Cerebellar nuclear complex (tissue), 1 donor: ENCODE data around the gene HSD3B1.
"Not testable (repeated sequence)": the region's sequence is repeated elsewhere in the genome, so short reads cannot be mapped to it uniquely, and the experiment has no call there.

Experiments
- DNase-seq, 2 experiments: peaks; one replicate each; lab custom pipeline; 2025; lab: John Stamatoyannopoulos, UW

HSD3B1 gene

GRCh38 chr1:119490925-119491324 lies 16.1 kb upstream of the HSD3B1 start:
- no peak for DNase-seq

- no peak for DNase-seq
These were observed 14.2 kb upstream of the HSD3B1 start for GRCh38 chr1:119492763-119493162.

GRCh38 chr1:119504831-119505230 lies 2.2 kb upstream of the HSD3B1 start:
- DNase-seq: no peak

DNA sequence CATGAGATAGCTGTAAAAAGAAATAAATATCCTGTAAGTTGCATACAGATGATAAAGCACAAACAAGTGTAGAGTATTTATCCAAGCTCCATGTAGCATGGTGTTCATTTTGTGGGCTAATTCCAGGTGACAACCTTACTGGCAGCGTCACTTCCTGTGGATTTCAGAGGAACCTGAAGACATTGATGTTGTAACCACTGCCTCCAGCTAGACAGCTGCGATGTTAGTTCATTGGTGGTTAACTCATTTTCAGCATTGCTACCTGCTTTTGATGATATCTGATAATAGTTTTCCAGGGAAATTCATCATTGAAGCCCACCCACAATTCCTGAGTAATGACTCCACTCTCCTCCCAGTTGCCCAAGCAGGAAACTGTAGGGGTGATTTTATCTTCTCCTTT lies 3.0 kb downstream of the HSD3B1 start:
- DNase-seq: no peak

GRCh38 chr1:119515221-119515620 lies 8.2 kb downstream of the HSD3B1 start:
- no peak for DNase-seq

GRCh38 chr1:119516247-119516646 lies 9.2 kb downstream of the HSD3B1 start:
- no peak for DNase-seq

DNA sequence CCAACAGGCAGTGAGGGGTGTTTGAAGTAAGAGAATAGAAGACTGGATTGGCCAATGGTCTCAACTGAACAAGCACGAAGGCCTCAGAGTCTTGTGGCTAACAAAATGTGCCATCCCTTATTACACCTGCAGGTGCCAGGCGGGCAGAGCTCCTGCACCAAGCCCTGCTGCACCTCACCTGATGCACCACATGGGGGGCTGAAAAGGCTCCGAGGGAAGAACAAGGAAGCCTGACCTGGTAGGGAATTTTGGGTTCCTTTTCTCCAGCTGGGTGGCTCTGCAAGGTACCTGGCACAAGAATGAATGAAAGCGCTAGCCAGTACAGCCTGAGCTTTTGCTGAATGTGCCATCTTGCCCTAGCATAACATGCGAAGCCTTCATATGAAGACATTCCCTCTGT lies 9.7 kb downstream of the HSD3B1 start:
- no peak for DNase-seq

GRCh38 chr1:119517667-119518066 lies 10.7 kb downstream of the HSD3B1 start:
- not testable (repeated sequence) for DNase-seq

GRCh38 chr1:119531606-119532323 lies 24.8 kb downstream of the HSD3B1 start:
- DNase-seq: no peak

DNA sequence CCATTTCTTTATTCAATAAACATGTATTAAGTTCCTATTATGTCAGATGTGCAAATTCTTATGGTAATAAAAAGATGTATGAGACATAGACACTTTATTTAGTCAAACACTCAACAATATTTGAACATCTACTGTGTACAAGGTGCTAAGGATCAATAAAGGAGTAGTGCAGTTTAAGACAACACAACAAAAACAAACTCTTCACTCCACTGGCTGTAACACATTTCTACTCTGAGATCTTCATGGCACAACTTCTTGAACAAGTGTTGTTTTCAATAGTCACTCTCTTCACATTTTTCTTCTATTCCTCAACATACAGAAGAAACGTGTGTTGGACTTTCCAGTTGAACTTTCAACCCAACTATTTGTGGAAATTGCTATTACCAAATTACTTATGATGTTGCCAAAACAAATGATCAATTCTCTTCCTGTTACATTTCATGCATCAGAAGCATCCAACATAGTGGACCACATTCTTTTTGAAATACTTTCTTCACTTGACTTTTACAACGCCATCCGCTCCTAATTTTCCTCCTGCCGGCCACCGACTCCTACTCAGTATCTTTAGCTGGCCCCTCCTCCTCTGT lies 25.4 kb downstream of the HSD3B1 start:
- no peak for DNase-seq

- DNase-seq: no peak
These were observed 28.4 kb downstream of the HSD3B1 start for GRCh38 chr1:119535381-119535780.

- no peak for DNase-seq
These were observed 31.0 kb downstream of the HSD3B1 start for GRCh38 chr1:119537966-119538365.

- no peak for DNase-seq
These were observed 32.6 kb downstream of the HSD3B1 start for GRCh38 chr1:119539636-119540035.

DNA sequence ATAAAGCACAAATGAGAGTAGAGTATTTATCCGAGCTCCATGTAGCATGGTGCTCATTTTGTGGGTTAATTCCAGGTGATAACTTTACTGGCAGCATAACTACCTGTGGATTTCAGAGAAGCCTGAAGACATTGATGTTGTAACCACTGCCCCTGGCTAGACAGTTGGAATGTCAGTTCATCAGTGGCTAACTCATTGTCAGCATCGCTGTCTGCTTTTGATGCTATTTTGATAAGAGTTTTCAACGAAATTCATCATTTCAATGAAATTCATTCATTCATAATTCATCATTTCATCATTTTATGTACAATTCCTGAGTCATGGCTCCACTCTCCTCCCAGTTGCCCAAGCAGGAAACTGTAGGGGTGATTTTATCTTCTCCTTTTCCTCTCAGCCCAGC lies 34.4 kb downstream of the HSD3B1 start:
- no peak for DNase-seq

- no peak for DNase-seq
These were observed 35.5 kb downstream of the HSD3B1 start for GRCh38 chr1:119542492-119542946.

DNA sequence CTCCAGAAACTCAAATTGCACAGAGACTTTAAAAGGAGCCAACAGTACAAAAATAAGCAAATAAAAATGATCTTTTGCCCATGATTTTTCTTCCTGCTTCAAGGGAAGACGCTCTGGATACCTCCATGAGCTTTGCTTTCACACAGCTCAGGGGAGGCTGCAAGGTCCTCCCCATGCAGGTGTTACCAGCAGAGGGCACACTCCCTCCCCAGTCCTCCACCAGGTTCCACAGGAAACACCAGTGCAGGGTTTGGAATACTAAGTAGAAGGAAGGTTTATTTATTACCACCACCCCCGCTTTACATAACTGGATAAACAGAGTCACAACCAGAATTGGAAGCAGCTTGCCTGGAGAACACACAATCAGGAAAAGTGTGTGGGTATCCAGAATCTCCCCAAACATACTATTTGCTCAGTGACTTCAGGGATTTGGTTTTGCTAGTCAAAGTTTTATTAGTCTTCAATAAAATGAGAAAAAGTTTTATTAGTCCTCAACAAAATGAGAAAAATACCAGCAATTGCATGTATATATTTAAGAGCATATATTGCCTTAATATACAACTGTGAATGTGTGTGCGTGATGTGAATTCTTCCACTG lies 37.3 kb downstream of the HSD3B1 start:
- DNase-seq: no peak

- DNase-seq: no peak
These were observed 39.6 kb downstream of the HSD3B1 start for GRCh38 chr1:119546641-119547040.

DNA sequence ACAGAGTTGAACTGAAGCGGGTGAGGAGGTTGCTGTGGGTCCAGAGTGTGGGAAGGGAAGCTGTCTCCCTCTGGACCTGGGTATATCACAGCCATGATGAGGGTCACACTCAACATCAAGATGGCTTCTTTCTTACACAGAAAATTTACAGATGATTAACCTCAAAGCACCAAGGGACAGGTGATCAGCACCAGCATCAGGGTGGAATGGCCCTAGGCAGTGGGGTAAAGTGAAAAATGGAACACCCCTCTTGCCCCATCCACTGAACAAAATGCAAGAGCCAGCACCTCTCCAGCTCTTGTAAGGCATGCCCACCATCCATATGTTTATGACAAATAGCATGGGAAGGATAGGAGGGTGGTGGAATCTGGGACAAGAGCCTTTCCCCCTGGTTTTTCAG lies 40.3 kb downstream of the HSD3B1 start:
- no peak for DNase-seq

DNA sequence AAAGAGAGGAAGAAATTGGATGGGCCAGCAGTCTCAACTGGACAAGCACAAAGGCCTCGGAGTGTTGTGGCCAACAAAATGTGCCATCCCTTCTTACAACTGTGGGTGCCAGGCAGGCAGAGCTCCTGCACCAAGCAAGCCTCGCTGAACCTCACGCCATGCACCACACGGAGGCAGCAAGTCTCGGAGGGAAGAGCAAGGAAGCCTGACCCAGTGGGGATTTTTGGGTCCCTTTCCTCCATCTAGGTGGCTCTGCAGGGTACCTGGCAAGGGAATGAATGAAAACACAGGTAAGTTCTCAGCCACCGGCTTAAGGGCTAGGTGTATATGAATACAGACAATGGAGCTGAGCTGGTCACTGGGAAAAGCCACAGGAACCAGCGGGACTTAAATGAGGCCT lies 40.8 kb downstream of the HSD3B1 start:
- no peak for DNase-seq

DNA sequence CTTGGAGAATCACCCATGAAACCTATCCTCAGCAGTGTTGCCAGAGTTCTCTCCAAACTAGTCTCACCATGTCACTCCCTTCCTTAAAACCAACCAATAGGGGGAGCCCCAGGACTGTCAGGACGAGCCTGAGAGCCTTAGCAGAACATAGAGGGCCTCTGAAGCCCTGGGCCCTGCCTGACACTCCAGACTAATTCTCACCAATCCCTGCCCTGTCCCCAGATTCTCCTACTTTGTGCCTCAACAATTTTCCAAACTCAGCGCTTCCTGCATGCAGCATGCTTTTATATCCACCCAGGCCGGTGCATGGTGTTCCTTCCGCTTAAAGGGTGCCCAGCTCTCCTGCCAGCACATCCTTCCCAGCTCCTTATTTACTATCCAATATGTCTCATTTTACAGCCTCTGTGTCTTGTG lies 42.7 kb downstream of the HSD3B1 start:
- peak in 1 of 2 experiments; percentile 0 for DNase-seq

DNA sequence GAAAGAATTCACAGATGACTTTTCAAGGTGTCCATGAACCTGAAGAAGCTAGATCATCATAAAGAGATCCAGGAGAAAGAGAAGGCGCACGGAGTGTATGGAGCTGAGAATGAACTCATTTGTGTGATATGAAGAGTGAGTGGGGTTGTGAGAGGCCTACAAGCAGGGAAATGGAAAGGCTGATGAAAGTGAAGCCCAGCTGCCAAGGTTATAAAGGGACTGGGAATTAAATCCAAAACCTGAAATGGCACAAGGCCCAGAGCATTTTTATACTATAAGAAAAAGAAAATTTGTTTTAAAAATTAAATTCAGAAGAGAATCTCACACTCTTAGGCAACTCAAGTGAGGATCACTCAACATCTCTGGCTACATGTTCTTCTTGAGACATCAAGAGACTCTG lies 43.4 kb downstream of the HSD3B1 start:
- DNase-seq: no peak

- no peak for DNase-seq
These were observed 44.2 kb downstream of the HSD3B1 start for GRCh38 chr1:119551218-119551617.

- DNase-seq: not testable (repeated sequence)
These were observed 45.6 kb downstream of the HSD3B1 start for GRCh38 chr1:119552656-119553055.
